ENCODE measurements around the gene KREMEN2. TPM values are rescaled to one million over a fixed set of nuclear protein-coding genes. Genes with fewer than 3 reads are reported as not detected.

The KREMEN2 gene
- total and polyA plus RNA-seq, 9 of the 15 experiments (the other 6 are each of a cell fraction or from before 2014, with no cell fraction given): 0.04 to 7.7 (median 1.5) TPM; not detected in 1

DNA sequence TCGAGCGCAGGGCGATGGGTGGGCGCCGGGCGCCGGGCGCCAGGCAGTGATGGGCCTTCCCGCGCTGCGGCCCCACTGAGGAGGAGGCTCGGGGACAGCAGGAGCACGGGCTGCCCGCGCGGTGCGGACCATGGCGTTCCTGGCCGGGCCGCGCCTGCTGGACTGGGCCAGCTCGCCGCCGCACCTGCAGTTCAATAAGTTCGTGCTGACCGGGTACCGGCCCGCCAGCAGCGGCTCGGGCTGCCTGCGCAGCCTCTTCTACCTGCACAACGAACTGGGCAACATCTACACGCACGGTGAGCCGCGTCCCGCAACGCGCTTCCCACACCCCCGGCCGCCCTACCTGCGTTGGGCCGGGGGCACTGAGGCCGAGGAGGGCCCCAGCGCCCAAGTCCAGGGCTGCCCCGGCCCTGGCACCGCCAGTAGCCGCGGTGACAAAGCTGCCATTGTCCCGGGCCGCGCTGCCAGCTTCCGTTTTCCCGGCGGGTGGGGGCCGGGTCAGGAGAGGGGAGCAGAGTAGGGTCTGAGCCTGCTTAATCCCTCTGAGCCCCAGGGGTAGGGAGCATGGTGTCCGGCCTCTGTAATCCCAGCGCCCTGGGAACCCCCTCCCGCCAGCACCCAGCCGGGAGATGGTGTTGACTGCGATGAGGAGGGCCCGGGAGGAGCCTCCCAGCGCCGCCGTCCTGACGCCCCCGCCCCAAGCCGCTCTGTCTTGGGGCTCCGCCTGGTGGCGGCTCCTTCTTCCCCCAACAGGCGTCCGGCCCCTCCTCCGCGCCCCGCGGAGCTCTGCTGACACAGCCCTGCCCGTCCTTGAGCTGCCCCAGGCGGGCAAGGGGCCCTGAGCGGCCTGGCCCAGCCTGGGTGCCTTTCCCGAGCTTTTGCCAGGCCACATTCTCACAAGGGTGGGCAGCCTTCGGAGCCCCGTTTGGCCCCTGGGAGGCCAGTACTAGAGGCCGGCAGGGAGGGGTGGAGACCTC is 5.8 kb downstream of the KREMEN2 start (continued):
- TF ChIP-seq, protein P1, sequence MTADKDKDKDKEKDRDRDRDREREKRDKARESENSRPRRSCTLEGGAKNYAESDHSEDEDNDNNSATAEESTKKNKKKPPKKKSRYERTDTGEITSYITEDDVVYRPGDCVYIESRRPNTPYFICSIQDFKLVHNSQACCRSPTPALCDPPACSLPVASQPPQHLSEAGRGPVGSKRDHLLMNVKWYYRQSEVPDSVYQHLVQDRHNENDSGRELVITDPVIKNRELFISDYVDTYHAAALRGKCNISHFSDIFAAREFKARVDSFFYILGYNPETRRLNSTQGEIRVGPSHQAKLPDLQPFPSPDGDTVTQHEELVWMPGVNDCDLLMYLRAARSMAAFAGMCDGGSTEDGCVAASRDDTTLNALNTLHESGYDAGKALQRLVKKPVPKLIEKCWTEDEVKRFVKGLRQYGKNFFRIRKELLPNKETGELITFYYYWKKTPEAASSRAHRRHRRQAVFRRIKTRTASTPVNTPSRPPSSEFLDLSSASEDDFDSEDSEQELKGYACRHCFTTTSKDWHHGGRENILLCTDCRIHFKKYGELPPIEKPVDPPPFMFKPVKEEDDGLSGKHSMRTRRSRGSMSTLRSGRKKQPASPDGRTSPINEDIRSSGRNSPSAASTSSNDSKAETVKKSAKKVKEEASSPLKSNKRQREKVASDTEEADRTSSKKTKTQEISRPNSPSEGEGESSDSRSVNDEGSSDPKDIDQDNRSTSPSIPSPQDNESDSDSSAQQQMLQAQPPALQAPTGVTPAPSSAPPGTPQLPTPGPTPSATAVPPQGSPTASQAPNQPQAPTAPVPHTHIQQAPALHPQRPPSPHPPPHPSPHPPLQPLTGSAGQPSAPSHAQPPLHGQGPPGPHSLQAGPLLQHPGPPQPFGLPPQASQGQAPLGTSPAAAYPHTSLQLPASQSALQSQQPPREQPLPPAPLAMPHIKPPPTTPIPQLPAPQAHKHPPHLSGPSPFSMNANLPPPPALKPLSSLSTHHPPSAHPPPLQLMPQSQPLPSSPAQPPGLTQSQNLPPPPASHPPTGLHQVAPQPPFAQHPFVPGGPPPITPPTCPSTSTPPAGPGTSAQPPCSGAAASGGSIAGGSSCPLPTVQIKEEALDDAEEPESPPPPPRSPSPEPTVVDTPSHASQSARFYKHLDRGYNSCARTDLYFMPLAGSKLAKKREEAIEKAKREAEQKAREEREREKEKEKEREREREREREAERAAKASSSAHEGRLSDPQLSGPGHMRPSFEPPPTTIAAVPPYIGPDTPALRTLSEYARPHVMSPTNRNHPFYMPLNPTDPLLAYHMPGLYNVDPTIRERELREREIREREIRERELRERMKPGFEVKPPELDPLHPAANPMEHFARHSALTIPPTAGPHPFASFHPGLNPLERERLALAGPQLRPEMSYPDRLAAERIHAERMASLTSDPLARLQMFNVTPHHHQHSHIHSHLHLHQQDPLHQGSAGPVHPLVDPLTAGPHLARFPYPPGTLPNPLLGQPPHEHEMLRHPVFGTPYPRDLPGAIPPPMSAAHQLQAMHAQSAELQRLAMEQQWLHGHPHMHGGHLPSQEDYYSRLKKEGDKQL (CRISPR knock-in tag; IDR thresholded peaks at IDR 0.05; ENCODE audit: borderline replicate concordance): 0 out of 2 replicates have a peak, but pooled peaks have one; percentile 69
- TF ChIP-seq POLR2AphosphoS2 (IDR thresholded peaks at IDR 0.05; ENCODE audit: low read length) (peak; percentile 84; the same call in 1 of the 2 replicates), ZKSCAN3 (CRISPR knock-in tag; IDR thresholded peaks at IDR 0.05) (no peak), SMAD4 (CRISPR knock-in tag; conservative IDR thresholded peaks at IDR 0.05) (peak; percentile 78), TOE1 (IDR thresholded peaks at IDR 0.05; ENCODE audit: borderline replicate concordance) (no peak), TOE1 (CRISPR knock-in tag; IDR thresholded peaks at IDR 0.05; ENCODE audit: borderline replicate concordance, low read depth) (no peak), KDM5B (IDR thresholded peaks at IDR 0.05; ENCODE audit: insufficient replicate concordance, low read depth, low read length) (peak; percentile 37), SMARCE1 (IDR thresholded peaks at IDR 0.05) (no peak)
- TF ChIP-seq, protein P2, sequence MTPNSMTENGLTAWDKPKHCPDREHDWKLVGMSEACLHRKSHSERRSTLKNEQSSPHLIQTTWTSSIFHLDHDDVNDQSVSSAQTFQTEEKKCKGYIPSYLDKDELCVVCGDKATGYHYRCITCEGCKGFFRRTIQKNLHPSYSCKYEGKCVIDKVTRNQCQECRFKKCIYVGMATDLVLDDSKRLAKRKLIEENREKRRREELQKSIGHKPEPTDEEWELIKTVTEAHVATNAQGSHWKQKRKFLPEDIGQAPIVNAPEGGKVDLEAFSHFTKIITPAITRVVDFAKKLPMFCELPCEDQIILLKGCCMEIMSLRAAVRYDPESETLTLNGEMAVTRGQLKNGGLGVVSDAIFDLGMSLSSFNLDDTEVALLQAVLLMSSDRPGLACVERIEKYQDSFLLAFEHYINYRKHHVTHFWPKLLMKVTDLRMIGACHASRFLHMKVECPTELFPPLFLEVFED (CRISPR knock-in tag; conservative IDR thresholded peaks at IDR 0.05): 0 out of 2 replicates have a peak, but pooled peaks have one; percentile 68
- TF ChIP-seq, protein P3, sequence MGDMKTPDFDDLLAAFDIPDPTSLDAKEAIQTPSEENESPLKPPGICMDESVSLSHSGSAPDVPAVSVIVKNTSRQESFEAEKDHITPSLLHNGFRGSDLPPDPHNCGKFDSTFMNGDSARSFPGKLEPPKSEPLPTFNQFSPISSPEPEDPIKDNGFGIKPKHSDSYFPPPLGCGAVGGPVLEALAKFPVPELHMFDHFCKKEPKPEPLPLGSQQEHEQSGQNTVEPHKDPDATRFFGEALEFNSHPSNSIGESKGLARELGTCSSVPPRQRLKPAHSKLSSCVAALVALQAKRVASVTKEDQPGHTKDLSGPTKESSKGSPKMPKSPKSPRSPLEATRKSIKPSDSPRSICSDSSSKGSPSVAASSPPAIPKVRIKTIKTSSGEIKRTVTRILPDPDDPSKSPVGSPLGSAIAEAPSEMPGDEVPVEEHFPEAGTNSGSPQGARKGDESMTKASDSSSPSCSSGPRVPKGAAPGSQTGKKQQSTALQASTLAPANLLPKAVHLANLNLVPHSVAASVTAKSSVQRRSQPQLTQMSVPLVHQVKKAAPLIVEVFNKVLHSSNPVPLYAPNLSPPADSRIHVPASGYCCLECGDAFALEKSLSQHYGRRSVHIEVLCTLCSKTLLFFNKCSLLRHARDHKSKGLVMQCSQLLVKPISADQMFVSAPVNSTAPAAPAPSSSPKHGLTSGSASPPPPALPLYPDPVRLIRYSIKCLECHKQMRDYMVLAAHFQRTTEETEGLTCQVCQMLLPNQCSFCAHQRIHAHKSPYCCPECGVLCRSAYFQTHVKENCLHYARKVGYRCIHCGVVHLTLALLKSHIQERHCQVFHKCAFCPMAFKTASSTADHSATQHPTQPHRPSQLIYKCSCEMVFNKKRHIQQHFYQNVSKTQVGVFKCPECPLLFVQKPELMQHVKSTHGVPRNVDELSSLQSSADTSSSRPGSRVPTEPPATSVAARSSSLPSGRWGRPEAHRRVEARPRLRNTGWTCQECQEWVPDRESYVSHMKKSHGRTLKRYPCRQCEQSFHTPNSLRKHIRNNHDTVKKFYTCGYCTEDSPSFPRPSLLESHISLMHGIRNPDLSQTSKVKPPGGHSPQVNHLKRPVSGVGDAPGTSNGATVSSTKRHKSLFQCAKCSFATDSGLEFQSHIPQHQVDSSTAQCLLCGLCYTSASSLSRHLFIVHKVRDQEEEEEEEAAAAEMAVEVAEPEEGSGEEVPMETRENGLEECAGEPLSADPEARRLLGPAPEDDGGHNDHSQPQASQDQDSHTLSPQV (IDR thresholded peaks at IDR 0.05): peak; percentile 31; the same call in 1 of the 2 replicates
- TF ChIP-seq, protein P4, sequence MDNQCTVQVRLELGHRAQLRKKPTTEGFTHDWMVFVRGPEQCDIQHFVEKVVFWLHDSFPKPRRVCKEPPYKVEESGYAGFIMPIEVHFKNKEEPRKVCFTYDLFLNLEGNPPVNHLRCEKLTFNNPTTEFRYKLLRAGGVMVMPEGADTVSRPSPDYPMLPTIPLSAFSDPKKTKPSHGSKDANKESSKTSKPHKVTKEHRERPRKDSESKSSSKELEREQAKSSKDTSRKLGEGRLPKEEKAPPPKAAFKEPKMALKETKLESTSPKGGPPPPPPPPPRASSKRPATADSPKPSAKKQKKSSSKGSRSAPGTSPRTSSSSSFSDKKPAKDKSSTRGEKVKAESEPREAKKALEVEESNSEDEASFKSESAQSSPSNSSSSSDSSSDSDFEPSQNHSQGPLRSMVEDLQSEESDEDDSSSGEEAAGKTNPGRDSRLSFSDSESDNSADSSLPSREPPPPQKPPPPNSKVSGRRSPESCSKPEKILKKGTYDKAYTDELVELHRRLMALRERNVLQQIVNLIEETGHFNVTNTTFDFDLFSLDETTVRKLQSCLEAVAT (IDR thresholded peaks at IDR 0.05): no peak

All from K562 (cell line).